ENCODE data around the gene SMPD3. TPM values are rescaled to one million over a fixed set of nuclear protein-coding genes. Genes with fewer than 3 reads are reported as not detected.

The SMPD3 gene
- total and polyA plus RNA-seq, 9 of the 15 experiments (the other 6 are each of a cell fraction or from before 2014, with no cell fraction given): 0.03 to 1.2 (median 0.18) TPM

- intact Hi-C loops (cut with micrococcal nuclease) (no loop called here), in situ Hi-C loops (cut with MboI) (no loop called here)
- WGBS (ENCODE audit: insufficient coverage, low coverage, missing lambda C conversion rate): 70% methylated on average over 4 of the region's 5 CpGs
- Histone ChIP-seq H4K20me1 (replicated peaks; ENCODE audit: control insufficient read depth, insufficient read depth, low read length) (no peaks in the 10 kb centered on the region), H3K9ac (ENCODE audit: insufficient read depth in 1 of 2, low read depth in 2 of 2, low read length in 2 of 2) (no peak overlapping the region), H3K27ac (ENCODE audit: extremely low read depth, low read depth, low read length) (no peak overlapping the region), H3K4me1 (replicated peaks in 1 of 2; ENCODE audit: control insufficient read depth in 2 of 2, insufficient read depth in 2 of 2, low read length in 2 of 2) (peaks cover 21 to 26% of the 10 kb centered on the region in 2 experiments), H2AFZ (ENCODE audit: low read depth, low read length) (peak overlapping the region; percentile 90; the same call in 1 of the 2 replicates), H3K9me3 (replicated peaks; ENCODE audit: control insufficient read depth, insufficient read depth, low read depth, low read length) (no peaks in the 10 kb centered on the region), H3K4me2 (ENCODE audit: insufficient read depth, low read length) (no peak overlapping the region), H3K36me3 (ENCODE audit: control insufficient read depth, insufficient read depth, low read length) (no peaks in the 10 kb centered on the region), H3K79me2 (ENCODE audit: control insufficient read depth, insufficient read depth, low read length) (no peaks in the 10 kb centered on the region), H3K4me3 (no peak overlapping the region), H3K27me3 (ENCODE audit: control insufficient read depth in 2 of 2, insufficient read depth in 2 of 2, low read length in 2 of 2) (peaks cover 6 to 11% of the 10 kb centered on the region in 2 experiments; a peak in 4 of 5 replicates), H3K9me1 (ENCODE audit: control insufficient read depth, insufficient read depth, low read length) (peaks cover 3% of the 10 kb centered on the region)
- FAIRE-seq: no peak
- no peak for DNase-seq (ENCODE audit: extremely low read depth in 1 of 4, low spot score in 3 of 4)
- no peak for ATAC-seq
- ChIA-PET POLR2A (interaction anchor here (0.5 kb wide), 1 partner anchor 17 kb away, joined by 3 read pairs; no protein-coding TSS in a partner anchor), CTCF (ENCODE audit: low intra/inter-chr PET ratio) (no interaction called here)
- no TSS peak for BruUV-seq (replicated peaks)
- TF ChIP-seq DLX4 (CRISPR knock-in tag; IDR thresholded peaks at IDR 0.05) (no peak), STAT5A (IDR thresholded peaks at IDR 0.05; ENCODE audit: borderline replicate concordance, low read length) (no peak), POLR2A (conservative IDR thresholded peaks at IDR 0.05) (no peak), ESRRB (CRISPR knock-in tag; IDR thresholded peaks at IDR 0.05; ENCODE audit: borderline replicate concordance) (no peak), ZNF764 (CRISPR knock-in tag; IDR thresholded peaks at IDR 0.05; ENCODE audit: low read depth) (no peak), MXI1 (IDR thresholded peaks at IDR 0.05; ENCODE audit: low read depth, low read length) (no peak), TAF1 (IDR thresholded peaks at IDR 0.05; ENCODE audit: control insufficient read depth, extremely low read depth, insufficient read depth, low read length, severe bottlenecking) (no peak), RNF2 (IDR thresholded peaks at IDR 0.05) (no peak), ARNT (IDR thresholded peaks at IDR 0.05) (no peak)
- TF ChIP-seq, protein P1, sequence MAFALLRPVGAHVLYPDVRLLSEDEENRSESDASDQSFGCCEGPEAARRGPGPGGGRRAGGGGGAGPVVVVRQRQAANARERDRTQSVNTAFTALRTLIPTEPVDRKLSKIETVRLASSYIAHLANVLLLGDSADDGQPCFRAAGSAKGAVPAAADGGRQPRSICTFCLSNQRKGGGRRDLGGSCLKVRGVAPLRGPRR (CRISPR knock-in tag; IDR thresholded peaks at IDR 0.05): no peak
- TF ChIP-seq, protein P2, sequence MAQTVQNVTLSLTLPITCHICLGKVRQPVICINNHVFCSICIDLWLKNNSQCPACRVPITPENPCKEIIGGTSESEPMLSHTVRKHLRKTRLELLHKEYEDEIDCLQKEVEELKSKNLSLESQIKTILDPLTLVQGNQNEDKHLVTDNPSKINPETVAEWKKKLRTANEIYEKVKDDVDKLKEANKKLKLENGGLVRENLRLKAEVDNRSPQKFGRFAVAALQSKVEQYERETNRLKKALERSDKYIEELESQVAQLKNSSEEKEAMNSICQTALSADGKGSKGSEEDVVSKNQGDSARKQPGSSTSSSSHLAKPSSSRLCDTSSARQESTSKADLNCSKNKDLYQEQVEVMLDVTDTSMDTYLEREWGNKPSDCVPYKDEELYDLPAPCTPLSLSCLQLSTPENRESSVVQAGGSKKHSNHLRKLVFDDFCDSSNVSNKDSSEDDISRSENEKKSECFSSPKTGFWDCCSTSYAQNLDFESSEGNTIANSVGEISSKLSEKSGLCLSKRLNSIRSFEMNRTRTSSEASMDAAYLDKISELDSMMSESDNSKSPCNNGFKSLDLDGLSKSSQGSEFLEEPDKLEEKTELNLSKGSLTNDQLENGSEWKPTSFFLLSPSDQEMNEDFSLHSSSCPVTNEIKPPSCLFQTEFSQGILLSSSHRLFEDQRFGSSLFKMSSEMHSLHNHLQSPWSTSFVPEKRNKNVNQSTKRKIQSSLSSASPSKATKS (CRISPR knock-in tag; IDR thresholded peaks at IDR 0.05): no peak
Observed at GRCh38 chr16:68380348-68380670, 68.0 kb downstream of the SMPD3 start.
